ENCODE data around the gene FBXO41. TPM values are rescaled to one million over a fixed set of nuclear protein-coding genes. Genes with fewer than 3 reads are reported as not detected.

FBXO41 gene
- total RNA-seq, 2 experiments from 2014 or later = 11.0 to 11.8 TPM

DNA sequence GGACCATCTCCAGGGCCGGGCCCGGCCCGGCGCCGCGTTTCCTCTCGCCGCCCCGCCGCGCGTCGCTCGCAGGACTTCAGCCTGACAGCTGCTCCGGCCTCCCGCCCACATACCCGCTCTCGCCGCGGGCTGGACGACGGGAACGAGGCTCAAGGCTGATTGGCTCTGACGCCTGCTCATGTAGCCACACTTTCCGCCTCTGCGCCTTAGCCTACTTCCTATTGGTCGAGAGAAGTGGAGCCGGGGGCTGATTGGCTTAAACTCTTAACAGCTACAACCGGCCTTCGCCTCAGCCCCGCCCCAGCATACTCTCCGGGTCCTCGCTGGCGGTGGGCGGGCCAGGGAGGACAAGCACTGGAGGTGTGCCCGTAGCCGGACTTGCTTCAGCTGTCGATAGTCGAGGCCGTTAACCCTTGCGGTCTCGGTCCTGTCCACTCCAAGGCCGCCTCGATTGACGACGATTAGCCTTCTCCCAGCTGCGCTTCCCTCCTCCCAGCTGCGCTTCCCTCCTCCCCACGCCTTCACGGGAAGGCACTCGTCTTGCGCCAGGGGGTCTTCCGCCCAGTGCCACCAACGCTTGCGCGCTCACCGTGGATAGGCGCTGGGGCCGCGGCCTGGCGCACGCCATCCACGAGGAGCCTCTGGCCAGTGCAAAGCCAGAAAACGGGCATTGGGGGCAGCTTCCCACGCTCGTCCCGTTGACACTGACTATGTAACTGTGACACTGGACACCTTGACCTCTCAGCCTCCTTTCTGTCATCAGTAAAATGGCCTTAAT is 50.9 kb downstream of the FBXO41 start, which contains the start of gene PRADC1:
Gene PRADC1 (minus strand): TSS at position 86 of the 778 bp plus-strand sequence. CDS start 79 bp downstream, at position 7.
- CTCF ChIA-PET = interaction anchor here (1.1 to 3.0 kb wide), 5 partner anchors 20 to 60 kb away, joined by 5 to 18 read pairs (median 8); partner anchors contain the start of genes EGR4 and SMYD5
- peaks cover 31% of the 10 kb centered on the region for H3K4me1 Mint-ChIP-seq (ENCODE audit: low read depth)

DNA sequence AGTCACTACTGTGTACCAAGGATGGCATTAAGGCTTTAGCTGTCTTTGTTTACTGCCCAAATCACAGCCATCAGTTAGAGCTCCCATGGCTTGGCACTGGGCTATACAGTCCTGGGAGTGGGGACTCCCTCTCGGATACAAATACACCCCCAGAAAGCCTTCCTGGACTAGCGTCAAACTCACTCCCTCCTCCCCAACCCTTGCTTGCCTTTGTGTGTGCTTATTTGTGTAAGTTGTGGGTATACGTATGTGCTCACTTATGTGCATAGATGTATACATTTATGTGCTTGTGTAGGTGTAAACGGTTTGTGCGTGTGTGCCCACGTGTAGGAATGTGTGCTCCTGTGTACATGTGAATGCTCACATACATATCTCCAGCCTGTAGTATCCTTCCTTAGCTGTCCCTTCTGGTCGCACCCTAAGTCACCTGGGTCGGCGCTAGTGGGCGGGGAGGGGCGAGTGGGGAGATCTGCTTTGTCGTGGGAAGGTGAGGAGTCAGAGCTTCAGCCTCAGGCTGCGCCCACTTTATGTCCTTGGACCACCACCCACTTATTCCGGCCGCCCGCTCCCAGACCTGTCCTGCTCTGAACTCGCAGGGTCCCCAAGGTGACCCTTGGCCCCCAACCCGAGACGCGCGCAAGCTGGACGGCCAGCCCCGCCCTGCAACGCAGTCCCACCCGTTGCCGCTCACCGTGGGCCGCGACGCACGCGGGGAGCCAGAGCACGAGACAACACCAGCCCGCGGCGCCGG is 51.7 kb downstream of the FBXO41 start:
- H3K9me3 Mint-ChIP-seq = no peaks in the 10 kb centered on the region
- CTCF ChIA-PET = interaction anchor here (1.1 to 3.0 kb wide), 3 partner anchors 20 to 58 kb away, joined by 5 to 18 read pairs (median 9); partner anchors contain the start of gene SMYD5
- H3K27me3 Mint-ChIP-seq (ENCODE audit: low read depth) = no peaks in the 10 kb centered on the region
- intact Hi-C loops (cut with micrococcal nuclease) = loop anchor here (1.0 to 10.0 kb wide), 9 partner anchors 52 to 1900 kb away; partner anchors contain the start of genes ALMS1, FBXO41, INO80B and POLE4
- H3K36me3 Mint-ChIP-seq (ENCODE audit: low read depth) = peaks cover 19% of the 10 kb centered on the region
- DNase-seq = peak; percentile 31
- peak overlapping the region; percentile 88 for H3K4me3 Mint-ChIP-seq
- H3K27ac Mint-ChIP-seq = no peak overlapping the region
- peaks cover 27% of the 10 kb centered on the region for H3K4me1 Mint-ChIP-seq (ENCODE audit: low read depth)

More for the DNA sequence above, 50.9 kb downstream of the FBXO41 start, which contains the start of gene PRADC1:
- Mint-ChIP-seq H3K36me3 (ENCODE audit: low read depth) (peaks cover 19% of the 10 kb centered on the region), H3K4me3 (peak within 1 kb of the TSS; percentile 88), H3K27me3 (ENCODE audit: low read depth) (no peaks in the 10 kb centered on the region), H3K27ac (peak within 1 kb of the TSS; percentile 77), H3K9me3 (no peaks in the 10 kb centered on the region)
- intact Hi-C loops (cut with micrococcal nuclease) = loop anchor here (1.0 to 10.0 kb wide), 9 partner anchors 51 to 1901 kb away; partner anchors contain the start of genes ALMS1, FBXO41, INO80B and POLE4
- DNase-seq = peak; percentile 97

DNA sequence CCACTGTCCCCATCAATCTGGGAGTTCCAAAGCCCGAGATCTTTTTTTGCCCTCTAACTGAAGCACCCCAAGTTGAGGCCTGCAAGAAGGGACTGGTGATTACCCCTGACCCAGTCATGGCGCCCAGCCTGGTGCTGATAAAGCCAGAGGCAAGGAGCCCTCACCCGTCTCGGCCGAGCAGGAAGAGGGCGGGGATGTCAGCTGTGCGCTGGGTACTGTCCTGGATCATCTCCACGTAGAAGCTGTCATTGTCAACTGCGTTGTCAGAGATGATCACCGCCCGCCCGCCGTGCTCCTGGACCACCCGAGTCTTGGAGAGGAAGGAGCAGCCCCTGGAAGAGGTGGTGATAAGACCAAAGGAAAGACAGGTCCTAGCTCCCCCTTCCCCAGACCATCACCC is 55.6 kb downstream of the FBXO41 start:
- CTCF ChIA-PET = interaction anchor here (1.0 to 1.4 kb wide), 2 partner anchors 15 to 17 kb away, joined by 3 to 5 read pairs; no protein-coding TSS in a partner anchor
- no peaks in the 10 kb centered on the region for H3K9me3 Mint-ChIP-seq
- intact Hi-C loops (cut with micrococcal nuclease) = no loop called here
- peaks cover 6% of the 10 kb centered on the region for H3K4me1 Mint-ChIP-seq (ENCODE audit: low read depth)
- H3K27me3 Mint-ChIP-seq (ENCODE audit: low read depth) = no peaks in the 10 kb centered on the region
- H3K36me3 Mint-ChIP-seq (ENCODE audit: low read depth) = peaks cover 3% of the 10 kb centered on the region
- DNase-seq = no peak
- no peak overlapping the region for H3K4me3 Mint-ChIP-seq
- no peak overlapping the region for H3K27ac Mint-ChIP-seq

DNA sequence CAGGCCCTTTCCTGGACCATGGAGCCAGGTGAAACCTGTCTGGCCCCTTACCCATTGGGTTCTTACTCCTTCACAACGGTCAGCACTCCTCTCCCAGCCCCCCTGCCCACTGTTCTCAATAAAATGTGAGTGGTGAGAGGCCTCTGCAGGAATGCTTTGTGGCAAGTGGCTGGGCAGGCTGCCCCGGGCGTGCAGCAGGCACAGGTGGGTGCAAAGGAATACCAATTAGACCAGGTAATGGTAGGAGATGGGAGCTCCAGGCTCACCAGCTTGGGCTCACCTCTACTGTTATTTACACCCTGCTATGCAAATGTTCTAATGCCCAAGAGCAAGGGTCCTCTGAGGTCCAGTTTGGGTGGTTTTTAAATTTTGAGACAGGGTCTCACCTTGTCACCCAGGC is 57.2 kb downstream of the FBXO41 start:
- CTCF ChIA-PET = interaction anchor here (0.5 kb wide), 1 partner anchor 64 kb away, joined by 3 read pairs; no protein-coding TSS in a partner anchor
- H3K9me3 Mint-ChIP-seq = no peaks in the 10 kb centered on the region
- no peak for DNase-seq
- H3K4me1 Mint-ChIP-seq (ENCODE audit: low read depth) = peaks cover 5% of the 10 kb centered on the region
- intact Hi-C loops (cut with micrococcal nuclease) = no loop called here
- H3K27ac Mint-ChIP-seq = no peak overlapping the region
- no peaks in the 10 kb centered on the region for H3K27me3 Mint-ChIP-seq (ENCODE audit: low read depth)
- H3K36me3 Mint-ChIP-seq (ENCODE audit: low read depth) = peaks cover 9% of the 10 kb centered on the region
- no peak overlapping the region for H3K4me3 Mint-ChIP-seq

DNA sequence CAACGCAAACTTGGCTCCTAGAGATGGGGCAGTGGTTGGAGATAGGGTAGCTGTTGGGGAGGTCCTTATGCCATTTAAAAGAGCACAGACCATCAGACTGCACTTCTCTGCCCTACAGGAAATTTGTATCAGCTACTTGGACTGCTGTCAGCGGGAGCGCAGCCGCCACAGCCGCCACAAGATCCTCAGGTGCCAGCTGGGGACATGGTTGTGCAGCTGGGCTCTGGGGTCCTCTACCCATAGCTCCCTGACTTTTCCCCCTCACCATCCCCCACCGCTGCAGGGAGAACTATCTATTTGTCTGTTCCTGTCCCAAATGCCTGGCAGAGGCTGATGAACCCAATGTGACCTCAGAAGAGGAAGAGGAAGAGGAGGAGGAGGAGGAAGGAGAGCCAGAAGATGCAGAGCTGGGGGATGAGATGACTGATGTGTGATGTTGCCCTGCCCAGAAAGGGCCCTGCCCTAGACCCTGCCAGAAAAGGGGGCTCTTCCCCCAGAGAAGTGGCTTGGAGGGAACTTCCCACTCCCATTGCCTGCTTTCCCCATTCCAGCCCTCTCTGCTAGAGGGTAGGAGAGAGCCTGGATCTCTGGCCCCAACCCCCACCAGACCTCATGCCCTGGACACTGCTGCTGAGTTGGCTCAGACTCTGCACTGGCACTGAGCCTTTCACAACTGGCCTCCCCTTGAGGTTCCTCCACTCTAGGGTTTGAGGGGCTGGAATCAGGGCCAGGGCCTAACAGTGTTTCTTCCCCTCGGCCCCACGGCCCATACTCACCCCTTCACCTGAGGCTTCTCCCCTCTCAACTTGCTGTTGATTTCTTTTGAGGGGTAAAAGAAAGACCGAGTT is 58.5 kb downstream of the FBXO41 start:
- Mint-ChIP-seq H3K4me1 (ENCODE audit: low read depth) (peaks cover 3% of the 10 kb centered on the region), H3K27ac (no peak overlapping the region), H3K9me3 (no peaks in the 10 kb centered on the region), H3K4me3 (no peak overlapping the region), H3K36me3 (ENCODE audit: low read depth) (peaks cover 17% of the 10 kb centered on the region), H3K27me3 (ENCODE audit: low read depth) (no peaks in the 10 kb centered on the region)
- intact Hi-C loops (cut with micrococcal nuclease) = no loop called here
- CTCF ChIA-PET = interaction anchor here (0.6 to 1.4 kb wide), 2 partner anchors 12 to 13 kb away, joined by 3 read pairs; no protein-coding TSS in a partner anchor
- DNase-seq = no peak

DNA sequence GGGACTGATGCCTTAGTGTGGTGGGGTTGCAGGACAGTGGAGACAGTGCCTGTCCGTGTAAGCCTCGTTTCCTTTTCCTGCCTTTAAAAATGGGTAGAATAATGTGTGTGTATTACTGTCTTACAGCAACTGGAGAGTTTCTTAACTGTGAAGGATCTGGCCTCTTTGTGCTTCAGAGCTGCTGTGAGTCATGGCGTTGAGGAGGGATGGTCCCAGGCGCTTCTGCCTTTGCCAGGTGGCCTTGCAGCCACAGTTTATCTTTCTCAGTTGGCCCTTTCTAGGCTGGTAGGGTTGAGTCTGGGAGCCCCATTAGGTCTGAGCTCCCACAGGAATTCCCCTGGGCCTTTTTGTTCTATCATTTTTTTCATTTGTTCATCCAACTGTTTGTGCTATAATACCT is 60.5 kb downstream of the FBXO41 start:
- Mint-ChIP-seq H3K9me3 (no peaks in the 10 kb centered on the region), H3K4me1 (ENCODE audit: low read depth) (peaks cover 3% of the 10 kb centered on the region), H3K4me3 (no peak overlapping the region), H3K27ac (peak overlapping the region; percentile 20), H3K36me3 (ENCODE audit: low read depth) (peaks cover 18% of the 10 kb centered on the region), H3K27me3 (ENCODE audit: low read depth) (no peaks in the 10 kb centered on the region)
- intact Hi-C loops (cut with micrococcal nuclease) = no loop called here
- DNase-seq = no peak
- CTCF ChIA-PET = interaction anchor here (0.8 kb wide), 1 partner anchor 13 kb away, joined by 3 read pairs; no protein-coding TSS in a partner anchor

DNA sequence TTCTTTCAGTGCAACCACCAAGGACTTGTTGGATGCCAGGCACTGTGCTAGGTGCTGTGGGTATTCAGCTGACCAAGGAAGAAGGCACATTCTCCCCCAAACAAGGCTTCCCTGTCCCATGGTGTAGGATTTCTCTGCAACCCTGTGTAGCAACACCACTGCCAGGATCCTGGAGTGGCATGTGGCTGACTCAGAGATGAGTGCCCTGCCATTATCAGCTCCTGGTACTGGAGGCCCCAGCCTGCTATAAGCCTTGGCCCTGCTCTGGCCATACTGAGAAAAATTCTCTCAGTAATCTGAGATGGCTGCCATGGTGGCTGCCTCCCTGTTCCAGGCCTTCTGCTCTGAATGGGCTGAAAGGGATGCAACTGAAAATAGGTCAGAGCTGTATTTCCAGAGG is 66.0 kb downstream of the FBXO41 start:
- H3K9me3 Mint-ChIP-seq = no peaks in the 10 kb centered on the region

DNA sequence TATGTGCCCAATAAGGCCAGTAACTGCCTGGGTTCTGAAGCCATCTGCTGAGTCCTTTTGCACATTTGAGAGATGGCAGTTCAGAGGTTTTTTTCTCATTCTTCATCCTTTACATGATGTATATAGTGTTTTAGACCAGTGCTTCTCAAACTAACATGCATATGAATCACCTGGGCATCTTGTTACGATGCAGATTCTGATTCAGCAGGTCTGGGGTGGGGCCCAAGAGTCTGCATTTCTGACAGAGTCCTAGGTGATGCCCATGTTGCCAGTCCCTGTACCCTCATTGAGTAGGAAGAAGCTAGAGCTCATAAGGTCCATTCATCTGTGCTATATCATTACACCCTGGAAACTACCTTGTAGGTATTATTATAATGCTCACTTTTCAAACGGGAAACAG is 66.5 kb downstream of the FBXO41 start:
- H3K27me3 Mint-ChIP-seq (ENCODE audit: low read depth) = no peaks in the 10 kb centered on the region
- no peak for DNase-seq
- CTCF ChIA-PET = interaction anchor here (0.6 to 1.2 kb wide), 3 partner anchors 9 to 41 kb away, joined by 3 read pairs; no protein-coding TSS in a partner anchor
- intact Hi-C loops (cut with micrococcal nuclease) = no loop called here
- H3K36me3 Mint-ChIP-seq (ENCODE audit: low read depth) = peaks cover 13% of the 10 kb centered on the region
- H3K4me1 Mint-ChIP-seq (ENCODE audit: low read depth) = peaks cover 28% of the 10 kb centered on the region
- no peaks in the 10 kb centered on the region for H3K9me3 Mint-ChIP-seq
- no peak overlapping the region for H3K4me3 Mint-ChIP-seq
- no peak overlapping the region for H3K27ac Mint-ChIP-seq

More for the DNA sequence above, 66.0 kb downstream of the FBXO41 start:
- Mint-ChIP-seq H3K36me3 (ENCODE audit: low read depth) (peaks cover 15% of the 10 kb centered on the region), H3K27me3 (ENCODE audit: low read depth) (no peaks in the 10 kb centered on the region), H3K27ac (no peak overlapping the region), H3K4me1 (ENCODE audit: low read depth) (peaks cover 24% of the 10 kb centered on the region), H3K4me3 (no peak overlapping the region)
- intact Hi-C loops (cut with micrococcal nuclease) = no loop called here
- DNase-seq = no peak
- CTCF ChIA-PET = interaction anchor here (1.2 kb wide), 2 partner anchors 9 to 41 kb away, joined by 3 read pairs; no protein-coding TSS in a partner anchor

DNA sequence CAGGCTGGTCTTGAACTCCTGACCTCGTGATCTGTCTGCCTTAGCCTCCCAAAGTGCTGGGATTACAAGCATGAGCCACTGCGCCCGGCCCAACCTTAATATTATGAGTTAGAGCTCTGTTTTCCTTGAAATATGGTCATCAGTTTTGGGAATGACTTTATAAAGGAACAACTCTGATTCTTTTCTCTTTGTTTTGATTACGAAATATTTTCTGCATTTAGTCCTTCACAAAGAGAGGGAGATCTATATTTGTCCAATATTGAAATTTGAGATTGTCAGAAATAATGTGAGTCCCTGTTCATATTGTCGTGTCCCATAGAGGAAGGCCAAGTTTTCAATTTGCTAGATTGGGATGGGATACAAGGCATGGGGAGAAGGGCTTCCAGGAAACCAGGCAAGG is 67.1 kb downstream of the FBXO41 start:
- CTCF ChIA-PET = interaction anchor here (0.6 to 0.7 kb wide), 3 partner anchors 39 to 299 kb away, joined by 3 to 4 read pairs (median 3); no protein-coding TSS in a partner anchor
- no peak overlapping the region for H3K4me3 Mint-ChIP-seq
- no peak overlapping the region for H3K27ac Mint-ChIP-seq
- peaks cover 32% of the 10 kb centered on the region for H3K4me1 Mint-ChIP-seq (ENCODE audit: low read depth)
- H3K36me3 Mint-ChIP-seq (ENCODE audit: low read depth) = peaks cover 10% of the 10 kb centered on the region
- no peaks in the 10 kb centered on the region for H3K9me3 Mint-ChIP-seq
- no peaks in the 10 kb centered on the region for H3K27me3 Mint-ChIP-seq (ENCODE audit: low read depth)
- DNase-seq = no peak
- intact Hi-C loops (cut with micrococcal nuclease) = no loop called here

DNA sequence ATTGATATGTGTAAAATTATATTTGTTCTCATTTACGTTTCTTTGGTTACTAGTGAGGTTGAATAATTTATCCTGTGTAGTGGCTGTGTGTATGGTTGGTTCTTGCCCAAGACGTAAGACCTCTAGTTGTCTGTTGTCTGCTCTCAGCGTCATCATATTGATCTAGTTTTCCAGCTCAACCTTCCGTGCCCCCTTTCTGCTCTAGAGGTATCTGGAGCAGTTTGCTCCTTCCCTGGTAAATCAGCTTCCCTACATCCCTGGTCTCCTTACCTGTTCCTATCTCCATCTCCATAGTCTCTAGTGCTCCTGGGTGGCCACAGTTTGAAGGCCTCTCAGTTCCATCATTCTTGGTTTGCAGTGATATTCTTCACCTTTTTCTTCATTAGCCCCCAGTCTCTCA is 69.0 kb downstream of the FBXO41 start:
- intact Hi-C loops (cut with micrococcal nuclease) = no loop called here
- peak overlapping the region; percentile 4 for H3K27ac Mint-ChIP-seq
- no peaks in the 10 kb centered on the region for H3K36me3 Mint-ChIP-seq (ENCODE audit: low read depth)
- no peaks in the 10 kb centered on the region for H3K9me3 Mint-ChIP-seq
- H3K4me3 Mint-ChIP-seq = peak overlapping the region; percentile 97
- H3K27me3 Mint-ChIP-seq (ENCODE audit: low read depth) = no peaks in the 10 kb centered on the region
- no peak for DNase-seq
- CTCF ChIA-PET = interaction anchor here (0.7 to 1.0 kb wide), 2 partner anchors 38 to 73 kb away, joined by 3 to 5 read pairs; no protein-coding TSS in a partner anchor
- peaks cover 32% of the 10 kb centered on the region for H3K4me1 Mint-ChIP-seq (ENCODE audit: low read depth)
